CD4-positive, alpha-beta T cell treated with Interferon gamma for 1 hour (primary cell): ENCODE results near the gene SMG6.
A peak's percentile ranks its signal among the peaks of the same experiment; 100 is the strongest.

Experiments
- DNase-seq: peaks from one replicate; pipeline ENCODE4 v3.0.0-alpha.2; 2020

Gene SMG6

GRCh38 chr17:2056206-2057174 lies 247.1 kb downstream of the SMG6 start:
- peak; percentile 38 for DNase-seq

DNA sequence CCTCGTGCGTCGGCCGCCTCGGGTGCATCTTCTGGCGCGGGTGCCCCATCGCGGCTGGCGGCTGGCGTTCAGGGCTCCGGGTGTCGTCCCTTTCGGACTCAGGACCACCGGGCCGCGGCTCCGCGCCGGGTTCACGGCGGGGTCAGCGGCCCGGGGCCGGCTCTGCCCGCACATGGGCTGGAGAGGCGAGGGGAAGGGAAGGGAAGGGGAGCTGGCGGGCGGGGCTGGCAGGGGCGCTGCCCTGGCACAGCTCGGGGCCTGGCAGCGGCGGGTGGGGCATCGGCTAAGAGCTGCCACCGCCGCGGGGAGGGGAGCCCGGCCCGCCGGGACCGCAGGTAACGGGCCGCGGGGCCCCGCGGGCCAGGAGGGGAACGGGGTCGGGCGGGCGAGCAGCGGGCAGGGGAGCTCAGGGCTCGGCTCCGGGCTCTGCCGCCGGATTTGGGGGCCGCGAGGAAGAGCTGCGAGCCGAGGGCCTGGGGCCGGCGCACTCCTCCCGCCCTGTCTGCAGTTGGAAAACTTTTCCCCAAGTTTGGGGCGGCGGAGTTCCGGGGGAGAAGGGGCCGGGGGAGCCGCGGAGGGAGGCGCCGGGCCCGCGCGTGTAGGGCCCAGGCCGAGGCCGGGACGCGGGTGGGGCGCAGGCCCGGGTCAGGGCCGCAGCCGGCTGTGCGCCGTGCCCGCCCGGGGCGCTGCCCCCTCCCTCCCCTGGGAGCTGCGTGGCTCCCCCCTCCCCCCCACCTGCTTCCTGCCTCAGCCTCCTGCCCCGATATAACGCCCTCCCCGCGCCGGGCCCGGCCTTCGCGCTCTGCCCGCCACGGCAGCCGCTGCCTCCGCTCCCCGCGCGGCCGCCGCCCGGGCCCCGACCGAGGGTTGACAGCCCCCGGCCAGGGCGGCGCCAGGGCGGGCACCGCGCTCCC lies 248.0 kb downstream of the SMG6 start:
- DNase-seq: no peak

DNA sequence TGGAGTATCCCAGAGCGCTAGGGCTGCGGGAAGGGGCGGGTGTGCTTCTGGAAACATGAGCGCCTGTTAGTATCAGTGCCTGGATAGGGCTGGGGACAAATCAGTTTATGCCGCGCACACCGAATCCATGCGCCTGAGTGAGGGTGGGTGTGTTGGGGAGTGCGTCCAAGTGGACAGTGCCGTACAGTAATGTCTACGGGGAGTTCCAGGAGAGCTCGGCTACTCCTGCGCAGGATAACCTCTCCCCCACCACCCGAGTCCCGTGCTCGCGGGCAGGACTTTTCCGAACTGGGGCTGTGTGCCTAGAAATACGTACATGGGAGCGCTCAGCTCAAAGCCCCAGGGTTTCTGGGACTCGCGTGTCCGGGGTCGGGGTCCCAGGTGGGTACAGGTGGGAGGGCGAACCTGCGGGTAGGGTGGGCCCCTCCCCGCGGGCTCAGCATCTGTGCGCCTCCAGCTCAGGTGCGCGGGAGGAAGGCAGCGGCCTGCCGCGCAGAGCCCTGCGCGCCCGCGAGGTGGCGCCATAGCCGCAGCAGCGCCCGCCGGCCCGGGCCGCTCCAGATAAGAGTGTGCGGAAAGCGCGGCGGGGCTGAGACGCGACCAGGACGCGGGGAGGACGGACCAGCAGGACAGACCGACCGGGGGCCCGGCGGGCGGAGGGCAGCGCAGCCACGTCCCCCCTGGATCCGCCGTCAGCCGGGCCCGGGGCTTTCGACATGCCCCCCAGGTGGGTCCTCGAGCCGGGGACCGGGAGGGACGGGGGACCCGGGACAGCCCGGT lies 248.9 kb downstream of the SMG6 start, which contains the start of gene HIC1:
Gene HIC1 (plus strand): TSS at position 592 of the 780 bp plus-strand sequence. CDS start 1,588 bp downstream, outside the sequence.
- DNase-seq: peak; percentile 77

DNA sequence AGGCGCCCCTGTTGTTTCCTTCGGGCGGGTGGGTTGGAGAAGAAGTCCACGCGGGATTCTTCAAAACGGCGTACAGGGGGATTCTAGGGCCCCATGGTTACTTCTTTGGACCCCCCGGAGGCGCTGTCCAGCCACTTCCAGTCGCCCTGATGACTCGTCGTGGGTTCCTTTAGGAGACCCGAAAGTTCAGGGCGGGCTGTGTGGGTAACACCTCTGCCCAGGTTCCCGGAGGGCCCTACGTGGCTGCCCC lies 249.4 kb downstream of the SMG6 start:
- no peak for DNase-seq

GRCh38 chr17:2053380-2054261 lies 250.0 kb downstream of the SMG6 start:
- peak; percentile 84 for DNase-seq

DNA sequence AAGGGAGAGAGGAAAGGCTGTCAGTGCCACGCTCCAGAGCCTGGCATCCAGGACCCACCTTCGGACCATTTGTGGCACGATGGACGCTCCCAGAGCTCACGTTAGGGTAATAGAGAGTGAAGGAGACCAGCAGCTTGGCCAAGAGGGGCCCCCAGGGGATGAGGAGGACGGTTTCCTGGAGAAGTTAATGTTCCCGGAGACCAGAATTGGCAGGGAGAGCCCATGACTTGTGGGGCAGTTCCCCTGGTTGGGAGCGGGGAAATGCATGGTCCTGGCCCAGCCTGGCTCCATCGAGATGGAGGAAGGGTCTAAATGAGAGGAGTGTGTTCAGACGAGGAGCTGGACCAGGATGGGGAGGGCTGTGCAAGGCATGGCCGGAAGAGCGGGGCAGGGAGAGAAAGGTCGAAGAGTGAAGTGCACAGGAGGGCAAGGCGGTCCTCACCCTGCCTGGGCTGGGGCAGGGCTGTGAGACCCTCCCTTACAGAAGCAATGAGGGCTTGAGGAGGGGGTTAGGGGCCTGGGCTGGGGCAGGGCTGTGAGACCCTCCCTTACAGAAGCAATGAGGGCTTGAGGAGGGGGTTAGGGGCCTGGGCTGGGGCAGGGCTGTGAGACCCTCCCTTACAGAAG lies 251.5 kb downstream of the SMG6 start:
- DNase-seq: no peak

- no peak for DNase-seq
Measured at GRCh38 chr17:2051061-2051932, 252.3 kb downstream of the SMG6 start.

DNA sequence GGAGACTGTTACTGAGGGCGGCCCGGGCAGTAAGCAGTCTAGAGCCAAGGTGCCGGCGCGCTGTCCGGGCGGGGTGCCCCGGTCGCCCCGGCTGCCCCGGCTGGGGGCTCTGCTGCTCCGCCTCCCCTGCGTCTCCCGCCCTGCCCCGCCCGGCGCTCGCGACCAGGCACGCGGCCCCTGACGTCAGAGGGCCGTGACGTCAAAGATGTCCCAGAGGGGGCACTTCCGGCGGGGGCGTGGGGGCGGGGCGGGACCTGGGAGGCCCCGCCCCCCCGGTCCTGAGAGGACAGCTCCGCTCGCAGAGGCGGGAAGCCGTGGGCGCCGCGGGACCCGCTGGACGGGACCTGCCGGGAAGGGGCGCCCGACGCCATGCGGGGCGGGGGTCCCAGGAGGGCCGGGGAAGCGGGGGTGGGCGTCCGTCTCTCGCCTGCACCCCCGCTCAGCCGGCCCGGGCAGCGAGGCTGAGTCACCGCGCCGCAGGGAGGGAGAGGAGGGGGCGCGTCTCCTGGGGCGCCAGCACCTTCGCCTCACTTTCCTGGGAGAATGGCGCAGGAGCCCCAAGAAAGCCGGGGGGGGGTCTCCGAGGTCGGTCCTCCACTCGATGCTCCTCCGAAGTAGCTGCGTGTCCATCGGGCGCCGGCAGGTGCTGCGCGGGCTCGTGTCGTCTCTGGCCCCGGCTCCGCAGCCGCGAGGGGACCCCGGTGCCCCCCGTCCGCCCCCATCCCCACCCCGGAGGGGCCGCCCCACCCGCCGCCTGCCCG lies 253.1 kb downstream of the SMG6 start:
- peak; percentile 79 for DNase-seq

DNA sequence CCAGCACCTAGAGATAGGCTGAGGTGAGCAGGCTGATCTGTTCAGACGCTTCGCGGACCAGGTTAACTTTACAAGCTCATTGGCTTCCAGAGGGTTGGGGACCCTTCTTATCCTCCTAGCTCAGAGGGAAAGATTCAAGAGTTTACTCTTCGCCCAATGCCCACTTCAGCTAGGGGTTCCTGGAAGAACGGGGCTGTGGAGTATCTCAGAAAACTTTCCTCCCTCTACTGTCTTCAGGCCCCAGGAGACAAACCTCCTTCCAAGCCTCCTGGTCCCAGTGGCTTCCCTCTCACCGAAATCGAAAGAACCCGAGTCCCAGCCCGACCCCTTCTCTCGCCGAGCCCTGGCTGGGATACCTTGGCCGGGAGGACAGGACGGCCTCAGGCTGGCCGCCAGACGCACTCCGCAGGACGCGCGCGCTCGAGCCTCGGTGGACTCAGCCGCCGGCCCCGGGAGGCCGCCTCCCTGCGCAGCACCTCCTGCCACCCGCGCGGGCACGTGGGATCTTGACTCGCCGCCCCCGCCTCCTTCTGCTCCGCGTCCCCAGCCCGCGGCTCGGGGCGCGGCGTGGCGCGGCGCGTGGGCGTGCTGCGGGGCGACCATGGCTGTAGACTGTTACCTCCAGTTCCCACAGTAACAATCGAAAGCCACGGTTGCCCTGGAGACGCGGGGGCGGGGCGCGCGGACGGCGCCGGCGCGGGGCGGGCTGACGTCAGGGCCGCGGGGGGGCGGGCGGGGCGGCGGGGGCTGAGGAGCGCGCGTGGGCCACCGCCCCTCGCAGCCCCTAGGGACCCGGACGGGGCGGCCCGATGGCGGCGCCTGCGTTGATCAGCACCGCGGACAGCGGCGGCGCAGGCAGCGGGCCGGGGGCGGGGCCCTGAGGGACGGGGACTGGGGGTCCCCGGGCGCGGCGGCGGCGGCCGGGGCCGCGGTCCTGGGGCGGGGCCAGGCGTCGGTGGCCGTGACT lies 254.0 kb downstream of the SMG6 start:
- DNase-seq: peak; percentile 91

DNA sequence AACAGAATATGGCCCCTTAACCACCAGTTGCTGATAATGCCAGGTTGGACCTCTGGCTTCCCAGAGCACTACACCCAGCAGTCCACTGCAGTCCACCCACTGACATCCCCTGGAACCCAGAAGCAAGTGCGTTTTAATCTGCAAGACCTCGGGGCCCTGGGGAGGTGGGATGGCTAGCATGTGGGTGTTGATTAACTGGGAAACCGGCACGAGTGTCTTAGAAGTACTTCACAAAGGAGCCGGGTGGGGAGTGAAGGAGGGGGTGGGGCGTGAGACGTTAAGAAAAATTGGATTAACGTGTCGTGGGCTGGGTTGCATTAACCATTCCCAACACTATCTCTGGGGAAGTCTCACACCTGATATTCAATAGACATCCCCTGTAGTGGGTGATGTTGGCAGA lies 254.8 kb downstream of the SMG6 start:
- no peak for DNase-seq

GRCh38 chr17:2047590-2047989 lies 256.0 kb downstream of the SMG6 start:
- DNase-seq: no peak

DNA sequence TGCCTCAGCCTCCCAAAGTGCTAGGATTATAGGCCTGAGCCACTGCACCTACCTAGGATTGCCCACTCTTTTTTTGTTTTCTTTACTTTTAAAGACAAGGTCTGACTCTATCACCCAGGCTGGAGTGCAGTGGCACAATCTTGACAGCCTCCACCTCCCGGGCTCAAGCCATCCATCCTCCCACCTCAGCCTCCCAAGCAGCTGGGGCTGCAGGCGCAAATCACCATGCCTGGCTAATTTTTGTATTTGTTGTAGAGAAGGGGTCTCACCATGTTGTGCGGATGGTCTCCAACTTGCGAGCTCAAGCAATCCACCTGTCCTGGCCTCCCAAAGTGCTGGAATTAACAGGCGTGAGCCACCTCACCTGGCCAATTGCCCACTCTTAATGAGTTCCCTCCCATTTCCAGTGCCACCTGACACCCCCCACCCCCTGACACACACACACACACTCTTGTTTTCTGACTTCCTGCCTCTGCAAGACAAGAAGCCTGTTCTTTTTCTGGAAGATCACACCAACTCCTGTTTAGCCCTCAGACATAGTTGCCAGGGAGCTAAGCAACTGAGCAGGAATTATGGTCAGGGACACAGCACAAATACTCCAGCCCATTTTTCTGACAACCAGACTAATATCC lies 259.2 kb downstream of the SMG6 start:
- no peak for DNase-seq

DNA sequence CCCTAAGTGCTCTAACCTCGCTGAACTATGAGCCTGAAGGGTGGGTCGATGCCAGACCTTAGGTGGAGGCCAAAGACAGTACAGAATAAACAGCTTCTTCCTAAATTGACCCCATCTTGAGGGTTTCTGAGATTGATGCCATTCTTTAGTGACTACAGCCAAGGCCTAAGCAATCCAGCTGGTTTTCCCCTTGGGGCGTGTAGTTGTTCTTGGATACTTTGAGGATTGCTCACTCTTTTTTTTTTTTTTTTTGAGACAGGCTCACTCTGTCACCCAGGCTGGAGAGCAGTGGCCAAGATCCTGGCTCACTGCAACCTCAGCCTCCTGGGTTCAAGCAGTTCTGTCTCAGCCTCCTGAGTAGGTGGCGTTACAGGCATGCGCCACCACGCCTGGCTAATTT lies 259.8 kb downstream of the SMG6 start:
- DNase-seq: no peak

GRCh38 chr17:2042933-2043332 lies 260.7 kb downstream of the SMG6 start:
- DNase-seq: no peak

- DNase-seq: no peak
Measured at GRCh38 chr17:2042390-2042847, 261.2 kb downstream of the SMG6 start.

DNA sequence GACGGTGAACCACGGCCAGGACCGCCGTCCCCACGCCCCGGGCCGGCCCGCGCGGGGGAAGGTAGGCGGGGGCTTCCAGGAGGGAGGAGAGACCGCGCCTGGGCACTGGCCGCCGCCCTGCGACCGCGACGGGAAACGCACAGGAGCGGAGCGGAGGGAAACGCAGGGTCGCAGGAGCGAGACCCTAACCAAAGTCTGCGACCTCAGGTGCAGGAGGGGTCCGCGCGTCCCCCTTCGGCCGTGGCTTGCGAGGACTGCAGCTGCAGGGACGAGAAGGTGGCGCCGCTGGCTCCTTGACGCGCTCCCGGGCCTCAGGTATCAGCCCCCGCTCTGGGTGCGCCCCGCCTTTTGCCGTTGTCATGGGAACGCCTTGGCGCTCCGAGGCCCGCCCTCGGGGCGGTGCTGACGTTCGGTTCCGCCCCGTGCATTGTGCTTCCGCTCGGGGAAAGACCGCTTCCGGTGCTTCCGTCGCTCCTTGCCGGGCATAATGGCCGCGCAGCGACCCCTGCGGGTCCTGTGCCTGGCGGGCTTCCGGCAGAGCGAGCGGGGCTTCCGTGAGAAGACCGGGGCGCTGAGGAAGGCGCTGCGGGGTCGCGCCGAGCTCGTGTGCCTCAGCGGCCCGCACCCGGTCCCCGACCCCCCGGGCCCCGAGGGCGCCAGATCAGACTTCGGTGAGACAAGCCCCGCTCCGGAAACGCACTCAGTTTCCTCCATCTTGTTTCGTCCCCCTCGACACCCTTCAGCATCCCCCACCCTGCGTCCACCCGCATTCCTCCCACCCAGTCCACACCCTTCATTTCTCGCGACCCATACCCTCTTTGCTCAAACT lies 261.8 kb downstream of the SMG6 start, which contains the start of gene OVCA2:
Gene OVCA2 (plus strand): TSS at position 462 of the 829 bp plus-strand sequence. CDS start 26 bp downstream, at position 488.
- DNase-seq: peak; percentile 95
